ENCODE results near the gene CIZ1.

CIZ1 gene

DNA sequence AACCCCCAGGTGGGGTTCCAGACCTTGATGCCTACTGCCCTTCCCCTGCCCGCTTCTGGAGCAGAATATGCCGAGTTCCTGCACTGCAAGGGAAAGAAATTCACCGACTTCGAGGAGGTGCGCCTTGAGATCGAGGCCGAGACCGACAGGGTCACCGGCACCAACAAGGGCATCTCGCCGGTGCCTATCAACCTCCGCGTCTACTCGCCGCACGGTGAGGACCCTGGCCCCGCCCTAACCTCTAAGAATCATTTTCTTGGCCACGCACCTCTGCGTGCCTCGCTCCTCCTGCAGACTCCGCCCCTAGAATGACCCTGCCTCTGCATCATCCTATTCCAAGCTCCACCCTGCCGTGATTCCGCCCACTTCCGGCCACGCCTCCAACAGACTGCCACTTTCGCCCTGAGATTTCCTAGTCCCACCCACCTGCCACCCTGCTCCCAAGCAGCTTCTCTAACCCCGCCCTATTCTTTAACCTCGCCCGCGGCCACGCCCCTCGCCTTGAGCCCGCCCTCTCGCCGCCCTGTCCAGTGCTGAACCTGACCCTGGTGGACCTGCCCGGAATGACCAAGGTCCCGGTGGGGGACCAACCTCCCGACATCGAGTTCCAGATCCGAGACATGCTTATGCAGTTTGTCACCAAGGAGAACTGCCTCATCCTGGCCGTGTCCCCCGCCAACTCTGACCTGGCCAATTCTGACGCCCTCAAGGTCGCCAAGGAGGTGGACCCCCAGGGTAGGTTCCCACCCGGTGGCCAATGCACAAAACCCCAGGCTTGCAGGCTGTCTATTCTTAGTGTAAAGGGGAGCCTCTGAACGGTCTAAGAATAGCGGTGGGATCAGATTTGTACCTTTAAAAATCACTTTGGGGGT, 27.4 kb upstream of the CIZ1 start:
- Mint-ChIP-seq H3K4me3 (peak overlapping the region; percentile 74), H3K27me3 (peaks cover 6% of the 10 kb centered on the region), H3K27ac (peak overlapping the region; percentile 97), H3K9me3 (no peaks in the 10 kb centered on the region), H3K36me3 (ENCODE audit: low read depth) (peaks cover 55% of the 10 kb centered on the region), H3K4me1 (ENCODE audit: low read depth) (peaks cover 44% of the 10 kb centered on the region)
- intact Hi-C loops (cut with micrococcal nuclease) = loop anchor here (10.0 kb wide), 1 partner anchor 56 kb away; the partner anchor contains the start of genes GOLGA2 and SWI5

DNA sequence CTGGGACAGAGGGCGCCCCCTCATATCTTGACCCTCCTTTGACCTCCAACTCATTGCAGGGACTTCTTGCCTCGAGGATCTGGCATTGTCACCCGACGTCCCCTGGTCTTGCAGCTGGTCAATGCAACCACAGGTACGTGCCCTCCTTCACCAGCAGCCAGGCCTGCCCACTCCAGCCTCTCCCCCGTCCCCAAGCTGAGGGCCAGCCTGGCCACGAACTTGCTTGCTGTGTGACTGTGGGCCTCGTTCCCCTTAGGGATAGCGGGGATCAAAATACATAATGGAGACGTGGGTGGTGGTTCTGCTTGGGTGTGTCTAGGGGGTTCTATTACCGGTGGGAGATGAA, 26.8 kb upstream of the CIZ1 start:
- Mint-ChIP-seq H3K4me3 (peak overlapping the region; percentile 74), H3K36me3 (ENCODE audit: low read depth) (peaks cover 49% of the 10 kb centered on the region), H3K27ac (peak overlapping the region; percentile 97), H3K4me1 (ENCODE audit: low read depth) (peaks cover 47% of the 10 kb centered on the region), H3K27me3 (peaks cover 7% of the 10 kb centered on the region), H3K9me3 (no peaks in the 10 kb centered on the region)
- intact Hi-C loops (cut with micrococcal nuclease) = loop anchor here (10.0 kb wide), 1 partner anchor 57 kb away; the partner anchor contains the start of genes GOLGA2 and SWI5

DNA sequence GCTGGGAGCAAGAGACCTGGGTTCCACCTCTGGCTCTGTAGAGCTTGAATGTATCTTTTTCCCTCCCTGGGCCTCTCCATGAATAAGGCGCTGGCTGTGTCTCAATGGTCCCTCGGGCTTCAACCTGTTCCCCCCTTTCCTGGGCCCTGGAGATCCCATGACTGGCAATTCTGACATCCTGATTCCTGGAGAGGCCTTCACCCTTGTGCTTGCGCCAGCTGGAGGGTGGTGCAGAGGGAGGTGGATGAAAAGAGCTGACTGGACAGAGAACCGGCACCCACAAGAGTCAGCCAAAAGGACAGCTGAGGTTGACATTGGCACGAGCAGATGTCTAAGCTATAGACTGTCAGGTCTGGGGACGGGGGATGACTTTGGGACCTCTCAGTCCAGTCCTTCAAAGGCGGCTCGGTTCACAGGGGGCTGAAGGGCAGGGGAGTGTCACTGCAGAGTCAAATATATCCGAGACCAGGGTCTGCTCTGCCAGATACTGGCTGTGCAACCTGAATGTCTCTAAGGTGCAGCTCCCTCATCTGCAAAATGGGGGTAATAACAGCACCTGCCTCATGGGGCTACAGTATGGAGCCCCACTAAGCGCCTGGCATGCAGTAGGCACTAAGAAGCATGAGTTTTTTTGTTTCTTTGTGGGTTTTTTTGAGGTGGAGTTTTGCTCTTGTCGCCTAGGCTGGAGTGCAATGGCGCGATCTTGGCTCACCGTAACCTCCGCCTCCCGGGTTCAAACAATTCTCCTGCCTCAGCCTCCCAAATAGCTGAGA, 25.6 kb upstream of the CIZ1 start:
- intact Hi-C loops (cut with micrococcal nuclease) = loop anchor here (10.0 kb wide), 1 partner anchor 58 kb away; the partner anchor contains the start of genes GOLGA2 and SWI5
- no peaks in the 10 kb centered on the region for H3K9me3 Mint-ChIP-seq
- H3K27ac Mint-ChIP-seq = peak overlapping the region; percentile 97
- peak overlapping the region; percentile 74 for H3K4me3 Mint-ChIP-seq
- peaks cover 14% of the 10 kb centered on the region for H3K27me3 Mint-ChIP-seq
- H3K4me1 Mint-ChIP-seq (ENCODE audit: low read depth) = peaks cover 41% of the 10 kb centered on the region
- H3K36me3 Mint-ChIP-seq (ENCODE audit: low read depth) = peaks cover 37% of the 10 kb centered on the region

DNA sequence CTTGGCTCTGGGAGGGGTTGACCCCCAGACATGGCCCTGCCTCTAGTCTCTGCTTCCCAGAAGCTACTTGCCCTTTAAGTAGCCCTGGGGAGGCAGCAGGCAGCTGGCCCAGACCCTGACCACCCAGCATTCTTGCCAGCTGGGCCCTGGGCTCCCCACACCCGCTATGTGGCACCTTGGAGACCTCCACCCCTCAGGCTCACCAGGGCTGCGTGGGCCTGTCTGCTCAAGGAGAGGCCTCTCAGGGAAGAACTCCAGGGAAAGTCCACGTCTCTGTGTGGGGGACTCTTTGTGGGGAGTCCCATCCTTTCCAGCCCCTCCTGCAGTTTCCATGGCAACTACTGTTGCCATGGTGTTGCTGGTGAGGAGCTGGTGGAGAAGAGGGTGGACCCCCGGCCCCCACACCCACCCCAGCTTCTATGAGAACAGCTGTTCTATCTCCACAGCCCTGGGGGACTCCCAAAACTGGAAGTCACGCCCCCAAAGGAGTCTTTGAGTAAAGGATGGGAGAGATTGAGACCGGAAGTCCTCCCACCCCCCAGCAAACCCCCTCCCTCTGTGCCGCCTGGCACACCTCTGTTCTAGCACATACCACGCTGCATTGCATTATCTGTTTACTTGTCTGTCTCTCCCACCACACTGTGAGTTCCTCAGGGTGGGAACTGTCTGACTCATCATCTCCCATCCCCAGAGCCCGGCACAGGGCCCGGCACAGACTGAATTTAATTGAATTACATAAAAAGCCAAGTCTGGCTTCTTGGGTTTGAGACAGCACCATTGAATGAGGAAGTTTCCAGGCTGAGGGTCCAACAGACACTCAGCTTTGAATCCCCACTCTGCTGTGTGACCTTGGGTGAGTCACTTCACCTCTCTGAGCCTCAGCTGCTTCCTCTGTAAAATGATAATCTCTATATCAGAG, 24.4 kb upstream of the CIZ1 start:
- H3K4me3 Mint-ChIP-seq = no peak overlapping the region
- intact Hi-C loops (cut with micrococcal nuclease) = loop anchor here (10.0 kb wide), 1 partner anchor 59 kb away; the partner anchor contains the start of genes GOLGA2 and SWI5
- H3K36me3 Mint-ChIP-seq (ENCODE audit: low read depth) = peaks cover 25% of the 10 kb centered on the region
- peaks cover 41% of the 10 kb centered on the region for H3K4me1 Mint-ChIP-seq (ENCODE audit: low read depth)
- H3K9me3 Mint-ChIP-seq = no peaks in the 10 kb centered on the region
- H3K27ac Mint-ChIP-seq = peak overlapping the region; percentile 97
- peaks cover 26% of the 10 kb centered on the region for H3K27me3 Mint-ChIP-seq

DNA sequence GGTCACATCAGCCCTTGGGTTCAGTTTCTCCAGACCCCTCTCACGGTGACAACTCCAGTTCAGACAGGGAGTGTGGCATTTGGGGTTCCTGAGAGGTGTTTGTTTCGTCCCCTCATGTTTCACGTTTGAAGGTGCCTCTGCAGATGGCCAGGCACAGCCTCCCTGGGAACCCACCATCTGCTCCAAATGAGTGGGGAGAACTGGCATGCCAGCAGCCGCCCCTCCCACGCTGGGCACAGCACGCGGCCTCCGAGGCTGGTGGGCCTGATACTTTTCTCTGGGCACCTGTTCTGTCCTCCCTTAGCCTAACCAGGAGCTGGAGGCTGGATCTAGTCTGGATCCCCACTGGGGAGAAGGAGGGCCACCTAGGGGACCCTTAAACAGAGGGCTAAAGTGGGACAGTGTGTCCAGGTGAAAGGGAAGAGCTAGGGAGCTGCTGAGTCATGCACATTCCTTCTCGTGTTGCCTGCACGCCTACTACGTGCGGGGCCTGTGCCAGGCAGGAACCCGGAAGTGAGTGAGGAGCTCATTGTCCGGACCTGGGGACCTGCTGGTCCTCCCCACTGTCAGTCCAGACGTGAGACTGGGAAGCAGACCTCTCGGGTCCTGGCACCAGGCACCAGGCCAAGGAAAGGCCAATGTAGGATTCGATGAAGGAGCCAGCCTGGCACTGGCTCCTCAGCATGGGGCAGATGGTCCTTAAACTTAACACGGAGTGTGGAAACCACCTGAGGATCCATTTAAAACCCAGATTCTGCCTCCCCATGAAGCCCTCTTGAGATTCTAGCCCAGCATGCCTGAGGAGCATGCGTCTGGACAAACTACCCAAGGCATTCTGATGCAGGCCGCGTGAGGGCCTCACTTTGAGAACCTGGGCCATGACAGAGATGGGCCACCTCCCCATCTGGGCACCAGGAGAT, 23.5 kb upstream of the CIZ1 start:
- peak overlapping the region; percentile 97 for H3K27ac Mint-ChIP-seq
- peaks cover 27% of the 10 kb centered on the region for H3K27me3 Mint-ChIP-seq
- peaks cover 16% of the 10 kb centered on the region for H3K36me3 Mint-ChIP-seq (ENCODE audit: low read depth)

DNA sequence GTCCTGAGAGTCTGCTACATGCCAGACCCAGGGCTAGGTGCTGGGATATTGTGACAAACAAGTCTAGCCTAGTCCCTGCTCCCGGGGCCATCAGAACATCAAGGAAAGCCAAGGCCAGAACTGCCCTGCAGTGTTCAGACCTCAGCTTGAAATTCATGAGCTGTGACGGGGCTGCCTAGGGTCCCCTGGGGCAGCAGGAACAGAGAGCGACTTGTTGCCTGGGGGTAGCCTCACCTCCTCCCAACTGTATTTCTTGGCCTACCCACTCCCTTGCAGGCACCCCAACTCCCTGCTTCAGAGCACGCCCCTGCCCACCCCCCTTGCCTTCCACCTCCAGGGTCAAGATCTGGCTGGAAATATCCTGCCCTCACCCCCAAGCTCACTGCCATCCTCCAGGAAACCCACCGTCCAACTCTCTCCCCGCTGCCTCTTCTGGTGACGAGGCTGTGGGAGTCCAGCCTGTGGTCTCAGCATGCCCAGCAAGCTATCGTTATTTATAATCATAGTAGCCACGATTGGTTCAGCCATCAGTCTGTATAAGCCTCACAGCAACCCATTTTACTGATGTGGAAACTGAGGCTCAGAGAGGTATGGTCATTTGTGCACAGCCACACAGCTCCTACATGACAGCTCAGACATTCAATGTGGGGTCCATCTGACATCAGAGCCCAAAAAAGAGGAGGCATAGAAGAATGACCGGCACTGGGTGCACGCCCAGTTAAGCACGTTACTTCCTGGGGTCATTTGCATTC, 22.6 kb upstream of the CIZ1 start:
- Mint-ChIP-seq H3K27me3 (peaks cover 27% of the 10 kb centered on the region), H3K9me3 (no peaks in the 10 kb centered on the region), H3K4me3 (no peak overlapping the region), H3K36me3 (ENCODE audit: low read depth) (peaks cover 7% of the 10 kb centered on the region), H3K27ac (peak overlapping the region; percentile 97), H3K4me1 (ENCODE audit: low read depth) (peaks cover 39% of the 10 kb centered on the region)
- intact Hi-C loops (cut with micrococcal nuclease) = loop anchor here (10.0 kb wide), 1 partner anchor 61 kb away; the partner anchor contains the start of genes GOLGA2 and SWI5

More for the DNA sequence above, 23.5 kb upstream of the CIZ1 start:
- H3K9me3 Mint-ChIP-seq = no peaks in the 10 kb centered on the region
- H3K4me1 Mint-ChIP-seq (ENCODE audit: low read depth) = peaks cover 41% of the 10 kb centered on the region
- no peak overlapping the region for H3K4me3 Mint-ChIP-seq
- intact Hi-C loops (cut with micrococcal nuclease) = loop anchor here (10.0 kb wide), 1 partner anchor 60 kb away; the partner anchor contains the start of genes GOLGA2 and SWI5

DNA sequence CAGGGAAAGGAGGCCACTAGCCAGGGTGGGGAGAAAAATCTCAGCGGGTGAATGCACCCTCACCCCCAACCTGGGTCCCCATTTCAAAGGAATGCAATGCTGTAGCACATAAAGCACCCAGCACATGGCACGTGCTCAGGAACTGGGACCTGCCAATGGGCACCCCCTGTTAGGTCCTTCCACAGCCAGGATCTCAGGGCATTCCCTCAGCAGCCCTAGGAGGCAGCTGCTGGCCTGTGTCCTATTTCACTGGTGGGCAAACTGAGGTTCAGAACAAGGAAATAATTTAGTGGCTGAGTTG, 20.6 kb upstream of the CIZ1 start:
- Mint-ChIP-seq H3K27me3 (peaks cover 33% of the 10 kb centered on the region), H3K36me3 (ENCODE audit: low read depth) (no peaks in the 10 kb centered on the region), H3K9me3 (no peaks in the 10 kb centered on the region), H3K4me3 (no peak overlapping the region), H3K27ac (no peak overlapping the region), H3K4me1 (ENCODE audit: low read depth) (peaks cover 34% of the 10 kb centered on the region)
- intact Hi-C loops (cut with micrococcal nuclease) = loop anchor here (10.0 kb wide), 1 partner anchor 63 kb away; the partner anchor contains the start of genes GOLGA2 and SWI5

DNA sequence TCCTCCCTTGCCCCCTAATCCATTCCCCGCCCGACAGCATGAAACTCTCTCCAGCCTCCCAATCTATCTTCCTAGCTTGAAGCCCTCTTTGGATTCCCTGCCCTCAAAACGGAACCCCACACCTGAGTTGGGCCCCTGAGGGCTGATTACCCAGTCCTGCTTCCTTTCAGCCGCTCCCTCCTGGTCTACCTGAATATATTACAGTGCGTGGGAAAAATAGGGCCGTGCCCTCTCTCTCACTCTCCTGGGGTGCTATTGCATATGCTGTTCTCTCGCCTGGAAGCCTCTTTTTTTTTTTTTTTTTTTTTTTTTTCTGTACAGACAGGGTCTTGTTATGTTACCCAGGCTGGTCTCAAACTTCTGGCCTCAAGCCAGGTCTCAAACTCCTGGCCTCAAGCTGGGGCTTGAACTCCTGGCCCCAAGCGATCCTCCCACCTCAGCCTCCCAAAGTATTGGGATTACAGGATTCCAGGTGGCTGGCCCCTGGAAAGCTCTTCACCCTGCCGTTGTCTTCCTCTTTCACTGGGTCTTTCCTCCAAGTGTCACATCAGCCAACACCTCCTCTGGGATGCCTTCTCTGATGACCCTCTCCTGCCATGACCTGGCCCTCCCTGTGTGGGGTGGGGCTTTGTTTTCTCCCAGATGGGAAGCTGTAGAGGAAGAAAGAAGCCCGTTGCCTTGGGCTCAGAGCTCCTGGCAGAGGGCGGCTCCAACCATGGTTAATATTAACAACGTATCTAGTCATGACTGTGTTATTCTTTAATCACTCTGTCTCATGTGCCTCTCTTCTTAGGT, 20.0 kb upstream of the CIZ1 start:
- intact Hi-C loops (cut with micrococcal nuclease) = loop anchor here (10.0 kb wide), 1 partner anchor 63 kb away; the partner anchor contains the start of genes GOLGA2 and SWI5
- H3K27me3 Mint-ChIP-seq = peaks cover 35% of the 10 kb centered on the region
- no peak overlapping the region for H3K4me3 Mint-ChIP-seq
- no peaks in the 10 kb centered on the region for H3K9me3 Mint-ChIP-seq
- no peaks in the 10 kb centered on the region for H3K36me3 Mint-ChIP-seq (ENCODE audit: low read depth)
- peaks cover 34% of the 10 kb centered on the region for H3K4me1 Mint-ChIP-seq (ENCODE audit: low read depth)
- no peak overlapping the region for H3K27ac Mint-ChIP-seq

DNA sequence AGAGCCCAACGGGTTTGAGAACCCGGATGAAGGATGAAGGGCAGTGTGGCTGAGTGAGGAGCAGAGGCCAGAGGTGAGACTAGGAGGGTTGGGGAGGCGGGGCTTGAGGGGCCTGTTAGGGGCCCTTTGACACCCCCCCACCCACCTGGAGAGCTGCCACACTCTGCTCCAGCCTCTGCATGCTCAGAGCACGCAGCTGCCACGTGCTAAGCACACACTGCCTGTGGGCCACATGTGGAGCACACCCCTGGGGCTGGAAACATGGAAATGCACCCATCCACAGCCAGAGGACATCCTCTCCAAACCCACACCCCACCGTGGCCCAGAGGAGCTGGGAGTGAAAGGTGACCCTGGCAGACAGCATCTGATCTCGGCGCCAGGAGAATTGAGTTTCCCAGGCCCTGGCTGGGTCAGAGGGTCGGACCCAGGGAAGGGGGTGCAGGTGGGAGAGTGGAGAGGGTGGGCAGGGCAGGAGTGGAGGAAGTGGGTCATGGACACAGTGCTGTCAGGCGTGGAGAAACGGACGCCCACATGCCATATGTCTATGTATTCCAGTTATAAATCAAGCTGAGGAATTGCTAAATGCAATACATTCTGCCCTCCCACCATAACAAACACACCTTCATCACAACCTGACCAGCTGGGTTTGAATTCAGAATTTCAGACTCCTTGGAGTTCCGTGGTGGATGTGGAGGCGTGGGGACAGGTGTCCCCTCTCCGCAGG, 17.7 kb upstream of the CIZ1 start:
- peaks cover 35% of the 10 kb centered on the region for H3K4me1 Mint-ChIP-seq (ENCODE audit: low read depth)
- intact Hi-C loops (cut with micrococcal nuclease) = no loop called here
- peaks cover 49% of the 10 kb centered on the region for H3K27me3 Mint-ChIP-seq
- H3K4me3 Mint-ChIP-seq = no peak overlapping the region
- no peaks in the 10 kb centered on the region for H3K36me3 Mint-ChIP-seq (ENCODE audit: low read depth)
- H3K9me3 Mint-ChIP-seq = no peaks in the 10 kb centered on the region
- H3K27ac Mint-ChIP-seq = no peak overlapping the region

DNA sequence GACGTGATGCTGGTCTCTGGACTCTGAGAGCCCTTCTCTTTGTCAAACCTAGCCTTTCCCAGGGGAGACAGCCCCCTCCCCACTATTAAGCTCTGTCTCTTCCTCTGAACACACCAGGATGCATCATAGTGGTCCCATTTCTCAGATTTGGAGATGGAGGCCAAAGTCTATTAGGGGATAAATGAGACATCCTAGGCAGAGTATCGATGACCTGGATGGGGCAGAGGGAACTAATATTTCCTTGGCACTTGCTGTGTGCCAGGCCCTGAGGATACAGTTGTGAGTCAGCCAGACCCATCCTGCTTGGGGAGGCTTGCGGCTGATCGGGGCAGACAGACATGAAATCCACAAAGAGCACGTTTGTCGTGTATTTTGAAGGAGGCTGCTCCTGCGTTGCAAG, 17.0 kb upstream of the CIZ1 start:
- no peak overlapping the region for H3K27ac Mint-ChIP-seq
- peaks cover 51% of the 10 kb centered on the region for H3K27me3 Mint-ChIP-seq
- H3K9me3 Mint-ChIP-seq = no peaks in the 10 kb centered on the region
- intact Hi-C loops (cut with micrococcal nuclease) = no loop called here
- no peaks in the 10 kb centered on the region for H3K36me3 Mint-ChIP-seq (ENCODE audit: low read depth)
- H3K4me3 Mint-ChIP-seq = no peak overlapping the region
- H3K4me1 Mint-ChIP-seq (ENCODE audit: low read depth) = peaks cover 32% of the 10 kb centered on the region
